Bone marrow (tissue), 2 donors: ENCODE data around the gene ZNF382.
A peak's percentile ranks its signal among the peaks of the same experiment; 100 is the strongest.
"Not testable (repeated sequence)": the region's sequence is repeated elsewhere in the genome, so short reads cannot be mapped to it uniquely, and the experiment has no call there.

ENCODE experiments used
- DNase-seq, 2 donors: peaks; one replicate each; lab custom pipeline; 2025; lab: John Stamatoyannopoulos, UW

ZNF382 gene

GRCh38 chr19:36605101-36605876 lies at the start of gene ZNF382:
TSS of gene ZNF382 (plus strand) at chr19:36605313. CDS start at chr19:36609915, 4,602 bp downstream.
- peak; percentile 43 to 76 for DNase-seq

GRCh38 chr19:36564391-36564790 lies 40.7 kb upstream of the ZNF382 start:
- no peak for DNase-seq

GRCh38 chr19:36572593-36573019 lies 32.5 kb upstream of the ZNF382 start:
- DNase-seq = no peak

GRCh38 chr19:36573020-36573894 lies 31.9 kb upstream of the ZNF382 start, which contains the start of gene ZNF529:
TSS of gene ZNF529 (minus strand) at chr19:36573292. CDS start at chr19:36572346, 946 bp downstream.
- peak; percentile 82 to 87 for DNase-seq

GRCh38 chr19:36573895-36574720 lies 31.0 kb upstream of the ZNF382 start:
- DNase-seq = no peak

- DNase-seq = no peak
These were observed 30.4 kb upstream of the ZNF382 start for GRCh38 chr19:36574741-36575140.

GRCh38 chr19:36577271-36577996 lies 27.7 kb upstream of the ZNF382 start:
- DNase-seq = no peak

- no peak for DNase-seq
These were observed 25.9 kb upstream of the ZNF382 start for GRCh38 chr19:36579255-36579654.

GRCh38 chr19:36602681-36603080 lies 2.4 kb upstream of the ZNF382 start:
- not testable (repeated sequence) for DNase-seq

- DNase-seq = peak; percentile 60 to 76
These were observed 435 bp upstream of the ZNF382 start for GRCh38 chr19:36604656-36605100.

- peak in 1 of 2 donors; percentile 2 for DNase-seq
These were observed 865 bp downstream of the ZNF382 start for GRCh38 chr19:36605877-36606478.

GRCh38 chr19:36627057-36627456 lies 21.9 kb downstream of the ZNF382 start:
- no peak for DNase-seq

- no peak for DNase-seq
These were observed 30.2 kb downstream of the ZNF382 start for GRCh38 chr19:36635342-36635741.

GRCh38 chr19:36638862-36639510 lies 33.9 kb downstream of the ZNF382 start:
- no peak for DNase-seq

- DNase-seq = no peak
These were observed 41.6 kb downstream of the ZNF382 start for GRCh38 chr19:36646746-36647145.

GRCh38 chr19:36652958-36653357 lies 47.8 kb downstream of the ZNF382 start:
- no peak for DNase-seq

- DNase-seq = no peak
These were observed 60.7 kb downstream of the ZNF382 start for GRCh38 chr19:36665832-36666231.

- no peak for DNase-seq
These were observed 63.5 kb downstream of the ZNF382 start for GRCh38 chr19:36668646-36669045.

GRCh38 chr19:36672368-36672767 lies 67.3 kb downstream of the ZNF382 start:
- no peak for DNase-seq

GRCh38 chr19:36674201-36674600 lies 69.1 kb downstream of the ZNF382 start:
- DNase-seq = no peak
